NB4 (cell line): Measurements from ENCODE around the gene DTNB.

Experiments
- DNase-seq: peaks from one replicate; pipeline ENCODE4 v3.0.0; 2010; ENCODE audit warnings: low read depth
- H3K4me3 ChIP-seq: one replicate; pipeline ENCODE4 v1.5.1; 2011; ENCODE audit warnings: mild to moderate bottlenecking, low read depth, low read length, moderate library complexity
- CTCF ChIP-seq: IDR thresholded peaks from one replicate; pipeline ENCODE4 v1.5.1; 2012; ENCODE audit warnings: low read depth, low read length
- MYC ChIP-seq: IDR thresholded peaks from 2 replicates; pipeline ENCODE4 v1.6.1; 2011; ENCODE audit warnings: low read depth, low read length
- POLR2A ChIP-seq: IDR thresholded peaks from 2 replicates; pipeline ENCODE4 v1.6.1; 2011; ENCODE audit warnings: mild to moderate bottlenecking; ENCODE audit not compliant: insufficient read length; ENCODE audit errors: extremely low read depth
- TF ChIP-seq, protein P1 (sequence below): IDR thresholded peaks from 2 replicates; pipeline ENCODE4 v1.6.1; 2011; ENCODE audit warnings: low read depth, low read length

DTNB gene

DNA sequence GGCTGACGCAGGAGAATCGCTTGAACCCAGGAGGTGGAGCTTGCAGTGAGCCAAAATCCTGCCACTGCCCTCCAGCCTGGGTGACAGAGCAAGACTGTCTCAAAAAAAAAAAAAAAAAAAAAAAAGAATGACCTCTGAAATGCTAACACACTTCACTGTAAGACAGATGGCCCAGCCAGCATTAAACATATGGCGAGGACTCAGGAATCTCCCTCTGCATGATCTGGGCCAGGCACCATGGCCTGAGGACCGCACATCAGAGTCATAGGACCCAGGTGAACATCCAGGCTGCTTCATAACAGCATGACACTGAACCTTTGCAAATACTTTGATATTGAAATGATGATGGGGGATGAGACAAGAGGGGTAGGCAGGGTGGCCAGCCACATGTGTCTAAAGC, 275.6 kb downstream of the DTNB start:
- TF ChIP-seq MYC: no peak
- TF ChIP-seq CTCF: no peak
- TF ChIP-seq POLR2A: no peak
- TF ChIP-seq, protein P1, sequence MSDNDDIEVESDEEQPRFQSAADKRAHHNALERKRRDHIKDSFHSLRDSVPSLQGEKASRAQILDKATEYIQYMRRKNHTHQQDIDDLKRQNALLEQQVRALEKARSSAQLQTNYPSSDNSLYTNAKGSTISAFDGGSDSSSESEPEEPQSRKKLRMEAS: no peak
- H3K4me3 ChIP-seq: no peak overlapping the region
- DNase-seq: no peak

- no peak overlapping the region for H3K4me3 ChIP-seq
- TF ChIP-seq, protein P1: no peak
- no peak for TF ChIP-seq CTCF
- TF ChIP-seq POLR2A: no peak
- TF ChIP-seq MYC: no peak
- no peak for DNase-seq
Measured at GRCh38 chr2:25389161-25389560, 284.2 kb downstream of the DTNB start.

DNA sequence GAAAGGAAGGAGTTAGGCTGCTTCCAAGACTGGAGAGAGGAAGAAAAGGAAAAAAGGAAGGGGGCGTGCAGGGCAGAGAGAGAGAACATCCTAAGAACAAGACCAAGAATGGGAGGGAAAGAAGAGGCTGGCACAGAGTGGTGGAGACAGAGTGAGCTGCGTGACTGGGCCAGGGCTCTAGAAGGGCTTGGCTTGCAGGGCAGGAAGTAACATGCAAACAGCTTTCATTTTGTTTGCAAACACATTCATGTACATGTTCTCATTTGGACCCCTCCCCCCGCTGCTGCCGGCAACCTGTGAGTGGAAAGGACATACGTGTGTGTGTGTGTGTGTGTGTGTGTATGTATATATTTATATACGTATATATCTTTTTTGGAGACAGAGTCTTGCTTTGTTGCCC, 284.9 kb downstream of the DTNB start:
- no peak overlapping the region for H3K4me3 ChIP-seq
- TF ChIP-seq, protein P1: no peak
- no peak for TF ChIP-seq CTCF
- no peak for TF ChIP-seq POLR2A
- no peak for TF ChIP-seq MYC

GRCh38 chr2:25387876-25388449, 285.4 kb downstream of the DTNB start:
- no peak for DNase-seq
- H3K4me3 ChIP-seq: no peak overlapping the region
- TF ChIP-seq CTCF (no peak), POLR2A (no peak), MYC (no peak)
- TF ChIP-seq, protein P1: no peak

More for the DNA sequence above, 284.9 kb downstream of the DTNB start:
- DNase-seq: no peak

DNA sequence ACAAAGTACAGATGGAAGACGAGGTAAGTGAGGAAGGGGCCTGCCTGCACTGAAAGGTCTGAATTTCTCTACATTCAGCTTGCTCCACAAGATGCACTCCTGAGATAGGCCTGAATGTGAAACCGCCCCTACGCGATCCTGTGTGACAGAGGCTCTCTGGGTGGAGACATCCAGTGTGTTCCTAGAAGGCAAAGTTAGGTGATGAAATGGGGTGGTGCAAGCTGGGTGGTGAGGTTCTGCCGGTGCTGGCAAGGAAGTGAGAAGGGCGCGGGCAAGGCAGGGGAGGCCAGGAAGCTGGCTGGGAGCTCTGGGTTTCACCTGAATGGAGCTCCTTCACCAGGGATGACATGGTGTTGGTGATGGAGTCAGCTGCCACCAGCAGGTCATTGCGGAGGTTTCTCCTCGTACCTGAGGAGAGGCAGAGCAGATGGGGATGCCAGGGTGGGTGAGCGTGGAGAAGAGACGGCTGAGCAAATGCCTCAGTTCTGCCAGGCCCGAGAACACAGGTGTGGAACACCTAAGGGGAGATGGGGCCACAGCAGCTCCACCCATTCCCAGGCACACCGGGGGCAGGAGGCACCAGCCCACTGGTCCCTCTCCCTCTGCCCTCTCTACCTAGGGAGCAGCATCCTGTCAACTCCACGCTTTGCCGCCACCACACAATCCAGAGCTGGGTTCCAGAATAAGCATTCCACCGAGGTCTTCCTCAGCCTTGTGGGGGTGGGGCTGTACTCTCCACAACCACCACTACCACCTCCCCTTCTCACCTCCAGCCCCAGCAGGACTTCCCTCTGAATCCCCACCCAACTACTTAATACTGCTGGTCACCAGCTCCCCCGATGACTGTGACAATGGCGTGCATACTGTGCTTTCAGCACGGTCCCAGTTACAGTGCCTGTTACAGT, 286.2 kb downstream of the DTNB start:
- TF ChIP-seq POLR2A (no peak), CTCF (no peak), MYC (no peak)
- TF ChIP-seq, protein P1: no peak
- no peak for DNase-seq
- H3K4me3 ChIP-seq: no peak overlapping the region

DNA sequence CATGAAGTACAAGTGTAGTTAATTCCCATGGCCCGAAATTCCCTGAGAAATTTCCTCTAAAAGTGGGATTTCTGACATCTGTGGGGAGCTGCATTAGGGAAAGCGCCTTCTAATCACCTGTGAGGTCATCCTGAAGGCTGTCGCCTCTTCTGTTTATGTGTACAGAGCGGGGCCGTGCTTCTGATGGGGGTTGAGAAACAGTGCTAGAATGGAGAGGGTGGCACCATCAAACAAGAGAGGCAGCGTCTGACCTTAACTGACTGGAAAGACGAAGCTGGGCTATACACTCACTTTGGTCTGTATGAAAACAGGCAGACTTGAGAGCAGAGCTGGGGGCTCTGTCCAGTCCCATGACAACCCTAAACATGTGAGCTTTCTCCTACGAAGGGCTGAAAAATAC, 287.5 kb downstream of the DTNB start:
- TF ChIP-seq POLR2A (no peak), MYC (no peak), CTCF (no peak)
- TF ChIP-seq, protein P1: no peak
- no peak overlapping the region for H3K4me3 ChIP-seq
- no peak for DNase-seq
